GM23338 (cell line): ENCODE data around the gene CPLANE1.

Source experiments
- CREB1 ChIP-seq: fragments of 250-450 bp; sonication (Bioruptor Pico); IDR thresholded peaks from 2 replicates; pipeline ENCODE4 v1.5.0; 2020; ENCODE audit warnings: low read depth, mild to moderate bottlenecking, moderate library complexity
- CTCF ChIP-seq, 2 experiments: fragments of 200-600 bp in 1 of 2; sonication (generic) in 1 of 2; conservative IDR thresholded peaks; 2 replicates each; pipeline versions ENCODE4 v1.5.1 to v1.6.1; 2016 to 2017; ENCODE audit warnings: antibody characterized with exemption in 2 of 2, low read depth in 2 of 2, mild to moderate bottlenecking in 2 of 2, moderate library complexity in 1 of 2
- ETS1 ChIP-seq: IDR thresholded peaks from 2 replicates; pipeline ENCODE4 v1.6.1; 2016; ENCODE audit warnings: antibody characterized with exemption
- EZH2 ChIP-seq: fragments of 200-600 bp; sonication (generic); IDR thresholded peaks from one replicate; pipeline ENCODE4 v1.8.0; 2017; ENCODE audit warnings: antibody characterized with exemption, mild to moderate bottlenecking, low read depth; ENCODE audit not compliant: unreplicated experiment
- EZH2phosphoT487 ChIP-seq: fragments of 200-600 bp; sonication (generic); IDR thresholded peaks from one replicate; pipeline ENCODE4 v1.8.1; 2018; ENCODE audit warnings: antibody characterized with exemption; ENCODE audit not compliant: unreplicated experiment
- JUNB ChIP-seq: IDR thresholded peaks from one replicate; pipeline ENCODE4 v1.6.1; 2016; ENCODE audit warnings: antibody characterized with exemption; ENCODE audit not compliant: unreplicated experiment
- POLR2AphosphoS5 ChIP-seq: IDR thresholded peaks from 2 replicates; pipeline ENCODE4 v1.6.1; 2016; ENCODE audit warnings: antibody characterized with exemption, low read depth
- REST ChIP-seq: IDR thresholded peaks from one replicate; pipeline ENCODE4 v1.6.1; 2018; ENCODE audit warnings: antibody characterized with exemption; ENCODE audit not compliant: unreplicated experiment
- STAT1 ChIP-seq: IDR thresholded peaks from one replicate; pipeline ENCODE4 v1.6.1; 2016; ENCODE audit warnings: antibody characterized with exemption; ENCODE audit not compliant: unreplicated experiment
- ZNF114 ChIP-seq: fragments of 250-450 bp; sonication (Bioruptor Pico); IDR thresholded peaks from 2 replicates; pipeline ENCODE4 v1.5.0; 2020; ENCODE audit warnings: mild to moderate bottlenecking, moderate library complexity
- ZNF331 ChIP-seq: fragments of 250-450 bp; sonication (Bioruptor Pico); IDR thresholded peaks from 2 replicates; pipeline ENCODE4 v1.5.0; 2020; ENCODE audit warnings: low read depth, mild to moderate bottlenecking, moderate library complexity
- ZNF462 ChIP-seq: fragments of 250-450 bp; sonication (Bioruptor Pico); IDR thresholded peaks from 2 replicates; pipeline ENCODE4 v1.5.0; 2020; ENCODE audit warnings: mild to moderate bottlenecking, moderate library complexity

- TF ChIP-seq CTCF (conservative IDR thresholded peaks at IDR 0.05; ENCODE audit: low read depth in 2 of 2): no peak
- TF ChIP-seq REST: no peak
- TF ChIP-seq POLR2AphosphoS5: no peak
- no peak for TF ChIP-seq JUNB
- no peak for TF ChIP-seq EZH2
- no peak for TF ChIP-seq EZH2phosphoT487
- no peak for TF ChIP-seq ZNF462
- TF ChIP-seq ZNF114 (CRISPR knock-in tag): no peak
- no peak for TF ChIP-seq CREB1 (CRISPR knock-in tag)
- no peak for TF ChIP-seq STAT1
- TF ChIP-seq ETS1: no peak
- no peak for TF ChIP-seq ZNF331
Measured at GRCh38 chr5:37197340-37198050, 51.7 kb downstream of the CPLANE1 start.
